Body of pancreas (tissue), 4 donors: ENCODE measurements around the gene RCAN2. TPM values are rescaled to one million over a fixed set of nuclear protein-coding genes. Genes with fewer than 3 reads are reported as not detected.

ENCODE experiments used
- ATAC-seq: fragments of 150-250 bp; one replicate; pipeline ENCODE4 v1.9.1; 2016
- DNase-seq, 4 donors: peaks; one replicate each; pipeline ENCODE4 v3.0.0-alpha.2; 2019
- H3K27ac ChIP-seq, 4 donors: fragments of 200-600 bp; sonication (generic); 1 replicate in 3 of 4; 2 replicates in 1 of 4; pipeline versions ENCODE4 v1.5.1 to v1.6.1; 2016 to 2019; ENCODE audit warnings: mild to moderate bottlenecking in 1 of 4, mixed read lengths in 1 of 4, moderate library complexity in 1 of 4
- H3K27me3 ChIP-seq, 2 donors: fragments of 200-600 bp; sonication (generic); one replicate each; pipeline ENCODE4 v1.6.0; 2016; ENCODE audit warnings: mild to moderate bottlenecking in 1 of 2
- H3K36me3 ChIP-seq, 2 donors: fragments of 200-600 bp; sonication (generic); replicated peaks in 1 of 2; 2 replicates each; pipeline ENCODE4 v1.5.1; 2016; ENCODE audit warnings: low read depth in 2 of 2; ENCODE audit not compliant: insufficient read depth in 1 of 2
- H3K4me1 ChIP-seq: fragments of 200-600 bp; sonication (generic); one replicate; pipeline ENCODE4 v1.6.0; 2016
- H3K4me3 ChIP-seq, 2 donors: fragments of 200-600 bp; sonication (generic); 1 replicate in 1 of 2; 2 replicates in 1 of 2; pipeline ENCODE4 v1.5.1; 2016 to 2019
- H3K9me3 ChIP-seq, 3 donors: fragments of 200-600 bp; sonication (generic); 1 replicate in 2 of 3; 2 replicates in 1 of 3; pipeline ENCODE4 v1.5.1; 2016
- POLR2A ChIP-seq, 3 donors: fragments of 450-650 bp; IDR thresholded peaks; one replicate each; pipeline ENCODE4 v1.6.1; 2016; ENCODE audit warnings: antibody characterized with exemption in 3 of 3, mild to moderate bottlenecking in 2 of 3
- WGBS, 2 donors: methylation state at CpG; one replicate each; pipeline ENCODE4 v1.1.5; 2017; 5-methylcytosine and 5-hydroxymethylcytosine counted together
- intact Hi-C: fragments of 100-400 bp; cut with DNase I; formaldehyde crosslinking; loops from one replicate; pipeline ENCODE4 v1.15.1; 2023
- total RNA-seq, 2 donors: library from RNA; depleted of rRNA; stranded (reverse); fragments of >200 nt; gene quantifications; one replicate each; pipeline ENCODE4 v1.1.0, GENCODE V29; 2016
- TF ChIP-seq, protein P1 (sequence below), 7 experiments: fragments of 450-650 bp in 4 of 7; fragments of 200-600 bp in 3 of 7; sonication (generic) in 3 of 7; IDR thresholded peaks; one replicate each; pipeline ENCODE4 v1.5.1; 2016 to 2019; ENCODE audit warnings: antibody characterized with exemption in 7 of 7

Gene RCAN2
- total RNA-seq, 2 donors from 2014 or later, result 5.3 to 6.5 TPM

DNA sequence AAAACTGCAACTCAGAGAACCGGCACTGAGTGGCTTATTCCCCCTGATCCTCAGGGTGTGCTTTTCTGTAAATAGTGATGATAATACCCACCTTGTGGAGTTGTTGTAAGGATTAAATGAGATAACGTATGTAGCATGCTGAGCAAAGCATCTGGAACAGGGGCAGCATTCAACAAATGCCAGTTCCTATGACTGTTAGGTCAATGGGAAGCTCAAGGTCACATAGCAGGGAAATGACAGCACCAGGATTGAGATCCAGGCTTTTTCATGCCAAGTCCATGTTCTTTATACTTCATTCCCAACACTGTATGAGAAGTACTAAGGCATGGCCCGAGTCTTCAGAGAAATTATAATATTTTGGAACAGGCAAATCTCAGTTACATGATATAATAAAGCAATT, 5.1 kb downstream of the RCAN2 start:
- Histone ChIP-seq H3K27me3 (no peaks in the 10 kb centered on the region), H3K36me3 (no peaks in the 10 kb centered on the region), H3K4me3 (no peak overlapping the region), H3K4me1 (peaks cover 10% of the 10 kb centered on the region), H3K9me3 (no peaks in the 10 kb centered on the region), H3K27ac (no peak overlapping the region)
- ATAC-seq, result no peak
- TF ChIP-seq, protein P1, sequence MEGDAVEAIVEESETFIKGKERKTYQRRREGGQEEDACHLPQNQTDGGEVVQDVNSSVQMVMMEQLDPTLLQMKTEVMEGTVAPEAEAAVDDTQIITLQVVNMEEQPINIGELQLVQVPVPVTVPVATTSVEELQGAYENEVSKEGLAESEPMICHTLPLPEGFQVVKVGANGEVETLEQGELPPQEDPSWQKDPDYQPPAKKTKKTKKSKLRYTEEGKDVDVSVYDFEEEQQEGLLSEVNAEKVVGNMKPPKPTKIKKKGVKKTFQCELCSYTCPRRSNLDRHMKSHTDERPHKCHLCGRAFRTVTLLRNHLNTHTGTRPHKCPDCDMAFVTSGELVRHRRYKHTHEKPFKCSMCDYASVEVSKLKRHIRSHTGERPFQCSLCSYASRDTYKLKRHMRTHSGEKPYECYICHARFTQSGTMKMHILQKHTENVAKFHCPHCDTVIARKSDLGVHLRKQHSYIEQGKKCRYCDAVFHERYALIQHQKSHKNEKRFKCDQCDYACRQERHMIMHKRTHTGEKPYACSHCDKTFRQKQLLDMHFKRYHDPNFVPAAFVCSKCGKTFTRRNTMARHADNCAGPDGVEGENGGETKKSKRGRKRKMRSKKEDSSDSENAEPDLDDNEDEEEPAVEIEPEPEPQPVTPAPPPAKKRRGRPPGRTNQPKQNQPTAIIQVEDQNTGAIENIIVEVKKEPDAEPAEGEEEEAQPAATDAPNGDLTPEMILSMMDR (IDR thresholded peaks at IDR 0.05), result no peak
- TF ChIP-seq POLR2A (IDR thresholded peaks at IDR 0.05), result no peak
- DNase-seq, result no peak
- WGBS, 2 donors, result 66 to 82% methylated on average over 3 of the region's 3 CpGs
- intact Hi-C loops, result no loop called here

DNA sequence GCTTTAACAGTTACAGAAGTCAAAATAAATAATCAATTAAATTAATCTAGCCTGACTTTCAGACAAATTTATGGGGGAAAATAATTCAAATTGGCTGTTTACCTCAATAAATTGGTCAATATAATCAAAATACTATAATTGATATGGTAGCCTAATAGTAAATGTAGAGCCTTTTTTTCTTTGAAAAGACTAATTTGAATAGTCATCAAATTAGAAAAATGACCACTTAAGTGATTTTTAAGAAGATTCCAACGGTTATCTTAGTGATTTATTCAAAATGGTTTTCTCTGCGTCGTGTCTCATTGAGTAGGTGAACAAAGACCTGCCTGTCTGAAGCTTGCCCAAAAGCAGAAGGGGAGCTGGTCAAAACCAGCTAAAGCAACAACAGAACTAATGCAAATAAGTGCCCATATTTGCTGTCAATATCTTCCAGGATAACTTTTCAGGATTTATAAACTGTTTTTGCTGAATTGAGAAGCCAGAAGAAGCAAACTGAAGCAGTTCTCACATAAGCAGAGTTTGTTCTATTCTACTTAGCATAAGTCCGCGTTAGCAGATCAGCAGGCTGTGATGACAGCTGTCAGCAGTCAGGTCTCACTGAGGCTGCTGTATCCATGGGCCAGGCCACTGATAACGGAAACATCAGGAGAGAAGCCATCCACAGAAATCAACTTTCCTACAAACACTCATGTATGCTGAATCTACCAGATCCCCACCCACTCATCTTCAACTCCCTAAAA, 7.0 kb downstream of the RCAN2 start:
- Histone ChIP-seq H3K4me3 (no peak overlapping the region), H3K27me3 (no peaks in the 10 kb centered on the region), H3K36me3 (no peaks in the 10 kb centered on the region), H3K27ac (no peak overlapping the region), H3K9me3 (no peaks in the 10 kb centered on the region), H3K4me1 (no peaks in the 10 kb centered on the region)
- 79% methylated on average over 6 of the region's 6 CpGs for WGBS, 2 donors
- TF ChIP-seq, protein P1 (IDR thresholded peaks at IDR 0.05), result no peak
- no peak for TF ChIP-seq POLR2A (IDR thresholded peaks at IDR 0.05)
- ATAC-seq (no peak), DNase-seq (no peak)
- intact Hi-C loops, result no loop called here

DNA sequence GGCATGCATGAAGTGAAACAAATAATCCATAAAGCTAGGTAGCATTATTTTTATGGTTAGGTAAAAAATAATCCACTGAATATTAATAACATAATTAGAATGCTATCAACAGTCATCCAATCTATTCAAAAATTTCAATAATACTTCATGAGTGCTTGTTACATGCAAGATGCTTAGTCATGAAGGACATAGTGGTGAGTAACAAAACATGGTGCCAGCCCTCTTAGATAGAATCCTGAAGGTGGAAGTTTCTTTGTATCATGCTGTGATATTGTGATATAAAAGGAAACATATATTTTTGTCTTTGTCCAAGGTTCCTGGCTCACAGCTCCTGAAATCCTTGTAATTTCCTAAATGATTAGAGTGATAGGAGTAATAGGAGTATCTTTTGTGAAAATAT, 14.9 kb downstream of the RCAN2 start:
- Histone ChIP-seq H3K27ac (no peak overlapping the region), H3K36me3 (no peaks in the 10 kb centered on the region), H3K27me3 (no peaks in the 10 kb centered on the region), H3K4me3 (no peak overlapping the region), H3K4me1 (no peaks in the 10 kb centered on the region), H3K9me3 (no peaks in the 10 kb centered on the region)
- no peak for DNase-seq
- no peak for ATAC-seq
- intact Hi-C loops, result no loop called here
- TF ChIP-seq, protein P1 (IDR thresholded peaks at IDR 0.05), result no peak
- TF ChIP-seq POLR2A (IDR thresholded peaks at IDR 0.05), result no peak

DNA sequence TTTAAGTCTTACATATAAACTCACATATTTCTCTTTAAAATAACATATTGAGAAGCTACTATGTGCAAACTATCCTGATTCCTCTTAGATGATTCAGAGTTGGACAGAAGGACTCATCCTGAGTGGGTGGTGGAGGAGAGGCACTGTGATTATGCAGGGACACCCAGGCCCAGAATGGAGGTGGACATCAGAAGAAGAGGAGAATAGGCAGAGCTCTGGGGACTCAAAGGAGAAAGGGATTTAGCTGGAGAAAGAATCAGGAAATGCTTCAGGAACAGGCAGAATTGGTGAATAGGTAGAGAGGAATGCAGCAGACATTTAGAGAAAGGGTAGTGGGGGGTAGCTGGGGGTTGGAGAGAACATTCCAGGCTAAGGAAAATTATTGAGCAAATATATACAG, 17.4 kb downstream of the RCAN2 start:
- ATAC-seq (no peak), DNase-seq (no peak)
- no peaks in the 10 kb centered on the region for H3K27me3 ChIP-seq
- no peak for TF ChIP-seq POLR2A (IDR thresholded peaks at IDR 0.05)
- TF ChIP-seq, protein P1 (IDR thresholded peaks at IDR 0.05), result no peak
- no peaks in the 10 kb centered on the region for H3K36me3 ChIP-seq
- no peak overlapping the region for H3K27ac ChIP-seq
- no peaks in the 10 kb centered on the region for H3K4me1 ChIP-seq
- no peak overlapping the region for H3K4me3 ChIP-seq
- no peaks in the 10 kb centered on the region for H3K9me3 ChIP-seq
- intact Hi-C loops, result no loop called here

DNA sequence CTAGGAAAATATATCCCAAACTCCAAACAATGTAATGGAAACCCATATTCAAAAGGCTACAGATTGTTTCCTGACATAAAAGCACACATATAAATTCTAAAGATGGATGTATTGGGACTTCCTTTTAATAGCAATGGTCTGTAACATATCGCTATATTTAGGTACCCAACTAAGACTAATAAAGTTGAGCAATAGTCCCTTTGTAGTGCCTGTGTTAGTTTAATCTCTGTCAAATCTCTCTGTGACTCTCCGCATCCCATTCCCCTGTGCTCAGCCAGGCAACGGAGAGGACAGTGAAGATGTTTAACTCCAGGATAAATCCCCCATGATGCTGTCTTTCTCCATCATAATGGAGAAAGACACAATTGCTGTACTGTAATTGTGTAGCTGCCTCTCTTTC, 19.0 kb downstream of the RCAN2 start:
- H3K4me1 ChIP-seq, result no peaks in the 10 kb centered on the region
- no peak overlapping the region for H3K27ac ChIP-seq
- TF ChIP-seq, protein P1 (IDR thresholded peaks at IDR 0.05), result no peak
- no peak for TF ChIP-seq POLR2A (IDR thresholded peaks at IDR 0.05)
- no peak overlapping the region for H3K4me3 ChIP-seq
- no peak for ATAC-seq
- no peaks in the 10 kb centered on the region for H3K27me3 ChIP-seq
- 92 to 93% methylated on average over 3 of the region's 3 CpGs for WGBS, 2 donors
- DNase-seq, result no peak
- no peaks in the 10 kb centered on the region for H3K36me3 ChIP-seq
- no peaks in the 10 kb centered on the region for H3K9me3 ChIP-seq
- intact Hi-C loops, result no loop called here
